Measurements from ENCODE around the gene GGTLC1. TPM values are rescaled to one million over a fixed set of nuclear protein-coding genes. Genes with fewer than 3 reads are reported as not detected.
"Not testable (repeated sequence)": the region's sequence is repeated elsewhere in the genome, so short reads cannot be mapped to it uniquely, and the experiment has no call there.

The GGTLC1 gene
- total RNA-seq, 1 experiment from 2014 or later: not detected

DNA sequence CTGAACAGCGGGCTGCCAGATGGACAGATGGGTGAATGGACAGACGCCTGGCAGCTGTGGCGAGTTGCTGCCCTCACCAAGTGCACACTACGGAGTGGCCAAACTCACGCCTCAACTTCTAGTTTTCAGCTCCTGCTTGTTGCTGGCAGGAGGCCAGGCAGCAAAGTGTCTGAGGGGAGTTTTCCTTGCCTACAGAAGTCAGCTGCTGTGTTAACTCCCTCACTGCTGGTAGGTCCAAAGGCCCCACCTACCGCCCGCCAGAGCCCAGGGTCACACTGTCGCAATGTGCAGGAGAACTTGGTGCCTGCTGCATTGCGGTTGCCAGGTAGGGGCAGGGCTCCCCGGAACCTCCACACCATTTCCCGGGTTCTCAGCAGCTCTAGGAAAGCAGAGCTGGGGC, 7.6 kb downstream of the GGTLC1 start:
- H4K20me1 ChIP-seq (ENCODE audit: insufficient read depth); H3K9me2 ChIP-seq (ENCODE audit: insufficient read depth); H3K36me3 ChIP-seq (ENCODE audit: control insufficient read depth in 1 of 2, insufficient read depth in 2 of 2, low read length in 2 of 2); H3K4me1 ChIP-seq (ENCODE audit: control insufficient read depth in 1 of 2, insufficient read depth in 2 of 2, low read length in 2 of 2); ATAC-seq; POLR2A ChIA-PET; DNase-seq (ENCODE audit: low read depth, low spot score); H3K27me3 ChIP-seq (ENCODE audit: insufficient read depth, low read length); H3K27ac ChIP-seq (ENCODE audit: low read depth, low read length); BruUV-seq (replicated peaks); H3K4me2 ChIP-seq (ENCODE audit: low read length); H3K9ac ChIP-seq (ENCODE audit: low read length); H3K9me3 ChIP-seq (ENCODE audit: control insufficient read depth in 1 of 2, insufficient read depth in 1 of 2, low read depth in 1 of 2, low read length in 2 of 2); H2AFZ ChIP-seq (ENCODE audit: low read depth, low read length, poor library complexity, severe bottlenecking); H3K79me2 ChIP-seq (ENCODE audit: insufficient read depth, low read length); H3K4me3 ChIP-seq (replicated peaks in 1 of 2; ENCODE audit: low read depth in 1 of 2, low read length in 2 of 2); intact Hi-C loops (cut with micrococcal nuclease); CTCF ChIA-PET; RAD21 ChIA-PET (ENCODE audit: low non-redundant PET in 1 of 2, low total read pairs in 2 of 2, uncharacterized antibody in 2 of 2, unreplicated experiment in 2 of 2): not testable (repeated sequence)

- H3K9me2 ChIP-seq (ENCODE audit: insufficient read depth); H3K4me1 ChIP-seq (ENCODE audit: control insufficient read depth in 1 of 2, insufficient read depth in 2 of 2, low read length in 2 of 2); RAD21 ChIA-PET (ENCODE audit: low non-redundant PET in 1 of 2, low total read pairs in 2 of 2, uncharacterized antibody in 2 of 2, unreplicated experiment in 2 of 2); POLR2A ChIA-PET; H3K4me2 ChIP-seq (ENCODE audit: low read length); H3K79me2 ChIP-seq (ENCODE audit: insufficient read depth, low read length); H3K9ac ChIP-seq (ENCODE audit: low read length); H3K4me3 ChIP-seq (replicated peaks in 1 of 2; ENCODE audit: low read depth in 1 of 2, low read length in 2 of 2); H2AFZ ChIP-seq (ENCODE audit: low read depth, low read length, poor library complexity, severe bottlenecking); BruUV-seq (replicated peaks); H3K36me3 ChIP-seq (ENCODE audit: control insufficient read depth in 1 of 2, insufficient read depth in 2 of 2, low read length in 2 of 2); H3K27me3 ChIP-seq (ENCODE audit: insufficient read depth, low read length); H4K20me1 ChIP-seq (ENCODE audit: insufficient read depth); ATAC-seq; H3K27ac ChIP-seq (ENCODE audit: low read depth, low read length); intact Hi-C loops (cut with micrococcal nuclease); H3K9me3 ChIP-seq (ENCODE audit: control insufficient read depth in 1 of 2, insufficient read depth in 1 of 2, low read depth in 1 of 2, low read length in 2 of 2); DNase-seq (ENCODE audit: low read depth, low spot score); CTCF ChIA-PET: not testable (repeated sequence)
Observed at GRCh38 chr20:23979899-23980811, 8.4 kb downstream of the GGTLC1 start.

- H3K79me2 ChIP-seq (ENCODE audit: insufficient read depth, low read length); H3K27me3 ChIP-seq (ENCODE audit: insufficient read depth, low read length); POLR2A ChIA-PET; BruUV-seq (replicated peaks); CTCF ChIA-PET; H4K20me1 ChIP-seq (ENCODE audit: insufficient read depth); intact Hi-C loops (cut with micrococcal nuclease); H3K27ac ChIP-seq (ENCODE audit: low read depth, low read length); H3K9me3 ChIP-seq (ENCODE audit: control insufficient read depth in 1 of 2, insufficient read depth in 1 of 2, low read depth in 1 of 2, low read length in 2 of 2); ATAC-seq; H3K36me3 ChIP-seq (ENCODE audit: control insufficient read depth in 1 of 2, insufficient read depth in 2 of 2, low read length in 2 of 2); H2AFZ ChIP-seq (ENCODE audit: low read depth, low read length, poor library complexity, severe bottlenecking); DNase-seq (ENCODE audit: low read depth, low spot score); H3K4me3 ChIP-seq (replicated peaks in 1 of 2; ENCODE audit: low read depth in 1 of 2, low read length in 2 of 2); RAD21 ChIA-PET (ENCODE audit: low non-redundant PET in 1 of 2, low total read pairs in 2 of 2, uncharacterized antibody in 2 of 2, unreplicated experiment in 2 of 2); H3K9me2 ChIP-seq (ENCODE audit: insufficient read depth); H3K9ac ChIP-seq (ENCODE audit: low read length); H3K4me2 ChIP-seq (ENCODE audit: low read length); H3K4me1 ChIP-seq (ENCODE audit: control insufficient read depth in 1 of 2, insufficient read depth in 2 of 2, low read length in 2 of 2): not testable (repeated sequence)
Observed at GRCh38 chr20:23979380-23979779, 9.2 kb downstream of the GGTLC1 start.

DNA sequence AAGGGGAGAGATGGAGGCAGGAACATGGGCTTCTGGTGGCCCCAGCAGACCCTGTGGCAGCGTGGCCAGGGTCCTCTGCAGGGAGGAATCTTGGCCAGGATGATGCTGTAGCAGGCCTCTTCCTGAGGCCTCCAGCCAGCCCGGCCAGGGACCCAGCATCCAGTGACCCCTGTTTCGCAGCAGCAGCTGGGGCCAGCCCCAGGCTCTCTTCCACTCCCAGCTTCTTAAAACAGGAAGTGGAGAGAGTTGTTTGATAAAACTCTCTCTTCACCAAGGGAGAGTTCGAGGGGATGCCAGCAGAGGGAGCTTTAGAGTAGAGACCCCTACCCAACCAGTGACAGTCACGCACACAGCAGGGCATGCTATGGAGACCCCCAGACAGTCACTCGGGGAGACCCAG, 10.1 kb downstream of the GGTLC1 start:
- H3K27ac ChIP-seq (ENCODE audit: low read depth, low read length); ATAC-seq; DNase-seq (ENCODE audit: low read depth, low spot score); H3K79me2 ChIP-seq (ENCODE audit: insufficient read depth, low read length); H3K4me2 ChIP-seq (ENCODE audit: low read length); H3K36me3 ChIP-seq (ENCODE audit: control insufficient read depth in 1 of 2, insufficient read depth in 2 of 2, low read length in 2 of 2); H2AFZ ChIP-seq (ENCODE audit: low read depth, low read length, poor library complexity, severe bottlenecking); H3K9ac ChIP-seq (ENCODE audit: low read length); BruUV-seq (replicated peaks); H4K20me1 ChIP-seq (ENCODE audit: insufficient read depth); H3K9me2 ChIP-seq (ENCODE audit: insufficient read depth); intact Hi-C loops (cut with micrococcal nuclease); POLR2A ChIA-PET; H3K4me3 ChIP-seq (replicated peaks in 1 of 2; ENCODE audit: low read depth in 1 of 2, low read length in 2 of 2); H3K27me3 ChIP-seq (ENCODE audit: insufficient read depth, low read length); H3K9me3 ChIP-seq (ENCODE audit: control insufficient read depth in 1 of 2, insufficient read depth in 1 of 2, low read depth in 1 of 2, low read length in 2 of 2); CTCF ChIA-PET; RAD21 ChIA-PET (ENCODE audit: low non-redundant PET in 1 of 2, low total read pairs in 2 of 2, uncharacterized antibody in 2 of 2, unreplicated experiment in 2 of 2); H3K4me1 ChIP-seq (ENCODE audit: control insufficient read depth in 1 of 2, insufficient read depth in 2 of 2, low read length in 2 of 2): not testable (repeated sequence)
